NOMO-1 treated with dmso at 0.1 percent for 144 hours (cell line): Measurements from ENCODE around the gene NACC2.

ENCODE experiments used
- DNase-seq: peaks from one replicate; lab custom pipeline; 2025; ENCODE audit not compliant: unreplicated experiment; lab: John Stamatoyannopoulos, UW

The NACC2 gene, protein sequence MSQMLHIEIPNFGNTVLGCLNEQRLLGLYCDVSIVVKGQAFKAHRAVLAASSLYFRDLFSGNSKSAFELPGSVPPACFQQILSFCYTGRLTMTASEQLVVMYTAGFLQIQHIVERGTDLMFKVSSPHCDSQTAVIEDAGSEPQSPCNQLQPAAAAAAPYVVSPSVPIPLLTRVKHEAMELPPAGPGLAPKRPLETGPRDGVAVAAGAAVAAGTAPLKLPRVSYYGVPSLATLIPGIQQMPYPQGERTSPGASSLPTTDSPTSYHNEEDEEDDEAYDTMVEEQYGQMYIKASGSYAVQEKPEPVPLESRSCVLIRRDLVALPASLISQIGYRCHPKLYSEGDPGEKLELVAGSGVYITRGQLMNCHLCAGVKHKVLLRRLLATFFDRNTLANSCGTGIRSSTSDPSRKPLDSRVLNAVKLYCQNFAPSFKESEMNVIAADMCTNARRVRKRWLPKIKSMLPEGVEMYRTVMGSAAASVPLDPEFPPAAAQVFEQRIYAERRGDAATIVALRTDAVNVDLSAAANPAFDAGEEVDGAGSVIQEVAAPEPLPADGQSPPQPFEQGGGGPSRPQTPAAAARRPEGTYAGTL

DNA sequence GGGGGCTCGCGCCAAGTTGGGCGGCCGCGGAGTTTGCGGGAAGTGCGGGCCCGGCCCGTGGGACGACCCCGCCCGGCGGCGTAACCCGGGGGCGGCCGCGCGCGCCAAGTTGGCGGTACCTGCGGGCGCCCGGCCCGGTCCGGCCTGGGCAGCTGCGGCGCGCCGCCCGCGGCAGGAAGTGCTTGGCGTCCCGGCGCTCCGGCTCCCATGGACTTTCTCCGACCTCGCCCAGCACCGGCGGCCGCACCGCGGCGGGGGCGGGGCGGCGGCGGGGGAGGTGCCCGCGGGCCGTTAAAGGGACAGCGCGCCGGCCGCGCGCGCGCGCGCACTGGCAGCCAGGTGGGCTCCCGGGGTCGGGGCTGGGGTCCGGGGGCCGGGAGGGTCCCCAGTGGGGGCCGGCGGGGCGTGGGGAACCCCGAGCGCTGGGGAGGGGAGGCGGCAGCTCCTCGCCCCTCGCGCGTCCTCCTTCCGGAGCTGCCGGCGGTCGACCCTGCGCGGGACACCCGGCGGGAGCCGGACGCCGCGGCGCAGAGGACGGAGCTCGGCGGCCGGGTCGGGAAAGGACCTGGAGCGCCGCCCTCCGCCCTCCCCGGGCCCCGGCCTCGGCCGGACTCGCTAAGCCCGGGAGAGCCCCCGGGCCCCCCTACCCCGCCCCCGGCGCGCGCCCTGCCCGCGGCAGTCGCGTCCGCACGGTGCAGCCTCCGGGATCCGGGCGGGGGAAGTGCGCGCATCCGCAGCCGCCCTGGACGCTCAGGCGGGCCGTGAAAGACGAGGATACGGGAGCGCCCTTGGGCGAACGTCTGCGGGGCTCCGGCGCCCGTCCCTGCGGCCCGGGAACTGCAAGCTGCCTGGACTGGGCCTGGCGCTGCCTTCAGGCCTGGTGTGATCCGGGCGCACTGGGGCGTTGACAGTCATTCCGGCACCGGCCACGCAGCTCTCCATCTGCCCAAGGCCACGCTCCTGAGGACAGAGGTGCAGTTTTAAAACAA is at the start of gene NACC2:
Gene NACC2 (minus strand): TSS at position 220 of the 989 bp plus-strand sequence. CDS start 44,768 bp downstream, outside the sequence.
- DNase-seq = peak; percentile 50

DNA sequence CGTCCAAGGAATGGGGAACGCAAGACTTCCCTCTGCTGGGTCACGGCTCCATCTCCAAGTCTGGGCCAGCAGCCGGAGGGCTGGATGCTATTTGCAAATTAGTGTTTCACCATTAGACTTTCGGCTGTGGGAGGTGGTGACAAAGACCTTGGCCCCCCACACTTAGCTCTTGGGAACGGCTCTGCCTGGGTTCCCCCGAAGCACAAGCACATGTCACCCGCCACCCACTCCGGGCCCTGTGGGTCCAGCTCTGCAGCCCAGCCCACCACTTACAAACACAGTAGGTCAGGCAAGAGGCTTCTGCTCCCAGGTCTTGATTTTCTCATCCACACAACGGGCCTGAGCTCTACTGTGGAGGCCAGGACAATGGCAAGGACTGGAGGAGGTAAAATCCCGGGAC is 49.4 kb upstream of the NACC2 start:
- no peak for DNase-seq

DNA sequence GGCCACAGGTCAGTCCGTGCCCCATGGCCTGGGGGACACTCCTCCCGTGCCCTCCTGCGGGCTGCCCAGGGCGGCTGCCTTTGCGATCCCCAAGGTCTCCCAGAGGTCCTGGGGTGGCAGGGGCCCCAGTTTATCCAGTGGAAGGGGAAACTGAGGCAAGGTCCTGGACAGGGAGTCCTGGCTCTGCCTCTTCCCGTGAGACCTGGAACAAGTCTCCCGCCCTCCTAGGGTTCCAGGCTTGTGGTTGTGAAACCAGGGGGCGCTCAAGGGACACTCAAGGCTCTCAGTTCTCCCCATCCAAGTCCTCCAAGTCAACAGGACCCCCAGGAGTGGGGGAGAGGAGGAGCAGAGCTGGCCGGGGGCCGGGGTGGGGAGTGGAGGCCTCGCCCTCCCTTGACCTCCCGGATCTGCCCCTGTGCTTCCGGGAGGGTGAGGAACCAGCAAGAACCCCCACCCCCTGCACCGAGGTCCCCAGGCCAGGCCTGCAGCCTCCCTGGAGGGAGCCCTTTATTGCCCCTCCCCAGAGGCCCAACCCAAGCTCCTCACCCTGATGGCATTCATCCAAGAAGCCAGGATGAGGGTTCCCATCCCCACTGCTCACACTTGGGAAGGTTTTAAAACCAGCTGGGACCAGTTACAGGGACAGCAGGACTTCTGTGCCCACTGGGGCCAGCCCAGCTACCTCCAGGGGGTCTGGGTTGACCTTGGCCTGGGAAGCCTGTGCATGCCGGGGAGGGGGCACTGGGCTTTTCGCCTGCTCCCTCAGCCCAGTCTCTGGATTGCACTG is 48.3 kb upstream of the NACC2 start:
- DNase-seq = no peak

DNA sequence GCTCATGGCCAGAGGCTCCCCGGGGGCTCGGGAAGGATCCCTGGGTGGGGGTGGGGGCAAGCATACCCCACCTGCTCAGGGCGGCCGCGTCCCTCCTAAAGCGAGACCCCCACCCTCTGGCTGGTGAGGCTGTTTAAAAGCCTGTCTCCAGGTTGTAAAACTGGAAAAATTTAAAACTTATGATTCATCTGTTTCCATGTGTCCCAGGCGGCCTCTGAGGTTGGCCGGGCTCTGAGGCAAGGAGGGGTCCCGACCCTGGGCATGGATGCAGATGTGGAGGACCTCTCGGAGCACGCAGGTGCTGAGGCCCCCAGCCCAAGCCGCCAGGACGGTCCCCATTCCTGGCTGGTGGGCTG is 47.7 kb upstream of the NACC2 start:
- no peak for DNase-seq

DNA sequence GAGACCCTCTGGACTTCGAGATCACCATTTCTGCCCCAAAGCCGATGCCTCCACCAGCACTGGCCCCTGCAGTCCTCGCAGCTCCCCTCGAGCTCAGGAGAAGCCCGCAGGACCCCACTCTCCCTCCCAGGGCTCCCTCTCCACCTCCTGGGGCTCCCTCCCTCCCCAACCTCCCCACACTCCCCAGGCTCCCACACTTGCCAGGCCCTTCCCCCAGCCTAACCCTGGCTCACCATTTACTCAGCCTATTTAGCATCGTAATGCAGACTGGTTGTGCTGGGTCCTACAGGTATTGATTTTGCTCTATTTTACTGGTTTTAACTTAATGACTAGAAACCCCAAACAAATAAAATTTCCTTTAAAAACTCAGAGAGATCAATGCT is 47.3 kb upstream of the NACC2 start:
- DNase-seq = no peak

DNA sequence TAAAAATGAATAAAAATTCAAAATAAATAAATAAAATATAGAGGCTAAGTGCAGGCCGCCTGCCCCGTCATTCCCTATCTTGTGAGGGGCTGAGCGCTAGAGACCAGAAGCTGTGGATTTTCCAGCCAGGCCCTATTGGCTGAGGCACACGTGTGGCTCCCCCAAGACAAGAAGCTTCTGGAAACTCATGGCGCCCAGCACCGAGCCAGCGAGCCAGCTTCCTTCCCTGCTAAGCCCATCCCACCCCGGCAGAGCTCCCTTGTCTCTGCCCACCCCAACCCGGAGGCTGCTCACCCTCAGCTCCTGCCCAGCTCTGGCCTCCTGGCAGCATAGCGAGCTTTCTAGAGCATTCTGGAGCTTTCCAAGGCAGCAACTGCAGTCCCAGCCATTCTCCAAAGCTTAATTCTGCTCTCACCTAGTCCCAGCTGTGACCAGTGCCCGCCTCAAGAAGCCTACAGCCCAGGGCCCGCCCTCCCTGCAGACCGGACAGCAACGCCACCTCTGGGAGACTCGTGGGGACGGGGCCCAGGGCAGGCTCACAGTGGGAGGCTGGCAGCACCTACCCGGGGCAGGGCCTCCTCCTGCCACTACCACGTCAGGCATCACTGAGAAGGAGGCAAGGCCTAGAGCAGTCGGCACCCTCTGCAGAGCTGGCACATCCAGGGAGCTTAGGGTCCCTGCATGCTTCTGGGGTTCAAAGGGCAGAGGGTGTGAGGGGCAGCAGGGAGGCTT is 46.8 kb upstream of the NACC2 start:
- no peak for DNase-seq

DNA sequence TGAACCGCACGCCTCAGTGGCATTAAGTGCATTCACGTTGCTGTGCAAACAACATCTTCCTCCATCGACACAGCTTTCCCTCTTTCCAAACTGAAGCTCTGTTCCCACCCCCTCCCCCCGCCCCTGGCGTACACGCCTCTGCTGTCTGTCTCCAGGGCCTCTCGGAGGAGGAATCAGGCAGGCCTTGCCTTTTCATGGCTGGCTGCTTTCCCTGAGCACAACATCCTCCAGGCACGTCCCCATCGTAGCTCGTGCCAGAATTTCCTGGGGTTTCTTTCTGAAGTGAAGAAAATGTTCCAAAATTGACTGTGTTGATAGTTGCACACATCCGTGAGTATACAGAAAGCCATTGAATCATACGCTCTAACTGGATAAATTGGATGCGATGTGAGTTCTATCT is 45.9 kb upstream of the NACC2 start:
- no peak for DNase-seq

DNA sequence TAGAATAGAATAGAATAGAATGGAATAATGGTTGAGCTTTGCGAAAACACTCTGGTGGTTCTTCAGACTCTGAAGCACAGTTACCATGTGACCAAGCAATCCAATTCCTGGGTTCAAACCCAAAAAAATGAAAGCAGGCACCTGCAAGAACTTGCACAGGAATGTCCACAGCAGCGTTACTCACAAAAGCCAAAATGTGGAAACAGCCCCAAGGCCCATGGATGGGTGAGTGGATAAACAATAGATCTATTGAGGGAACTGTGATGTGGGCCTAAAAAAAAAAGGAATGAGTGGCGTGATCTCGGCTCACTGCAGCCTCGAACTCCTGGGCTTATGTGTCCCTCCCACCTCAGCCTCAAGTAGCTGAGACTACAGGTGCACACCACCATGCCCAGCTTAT is 45.0 kb upstream of the NACC2 start:
- no peak for DNase-seq

DNA sequence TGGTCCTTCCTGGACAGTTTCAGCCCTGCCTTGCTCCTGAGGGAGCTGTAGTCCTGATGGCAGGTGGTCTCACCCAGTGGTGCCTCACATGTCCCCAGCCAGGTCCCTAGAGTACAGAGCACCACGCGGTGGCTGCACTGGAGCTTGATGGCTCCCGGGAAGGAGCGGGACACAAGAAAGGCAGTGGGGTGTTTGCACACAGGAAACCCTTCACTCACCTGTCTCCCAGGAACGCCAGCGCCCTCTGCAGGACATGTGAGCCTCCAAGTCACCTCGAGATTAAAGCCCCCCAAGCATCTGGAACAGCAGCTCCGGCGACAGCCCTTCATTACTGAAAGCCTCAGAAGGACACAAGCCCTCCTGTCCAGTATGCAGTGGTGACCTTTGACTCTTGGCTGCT is 43.5 kb upstream of the NACC2 start:
- DNase-seq = no peak

DNA sequence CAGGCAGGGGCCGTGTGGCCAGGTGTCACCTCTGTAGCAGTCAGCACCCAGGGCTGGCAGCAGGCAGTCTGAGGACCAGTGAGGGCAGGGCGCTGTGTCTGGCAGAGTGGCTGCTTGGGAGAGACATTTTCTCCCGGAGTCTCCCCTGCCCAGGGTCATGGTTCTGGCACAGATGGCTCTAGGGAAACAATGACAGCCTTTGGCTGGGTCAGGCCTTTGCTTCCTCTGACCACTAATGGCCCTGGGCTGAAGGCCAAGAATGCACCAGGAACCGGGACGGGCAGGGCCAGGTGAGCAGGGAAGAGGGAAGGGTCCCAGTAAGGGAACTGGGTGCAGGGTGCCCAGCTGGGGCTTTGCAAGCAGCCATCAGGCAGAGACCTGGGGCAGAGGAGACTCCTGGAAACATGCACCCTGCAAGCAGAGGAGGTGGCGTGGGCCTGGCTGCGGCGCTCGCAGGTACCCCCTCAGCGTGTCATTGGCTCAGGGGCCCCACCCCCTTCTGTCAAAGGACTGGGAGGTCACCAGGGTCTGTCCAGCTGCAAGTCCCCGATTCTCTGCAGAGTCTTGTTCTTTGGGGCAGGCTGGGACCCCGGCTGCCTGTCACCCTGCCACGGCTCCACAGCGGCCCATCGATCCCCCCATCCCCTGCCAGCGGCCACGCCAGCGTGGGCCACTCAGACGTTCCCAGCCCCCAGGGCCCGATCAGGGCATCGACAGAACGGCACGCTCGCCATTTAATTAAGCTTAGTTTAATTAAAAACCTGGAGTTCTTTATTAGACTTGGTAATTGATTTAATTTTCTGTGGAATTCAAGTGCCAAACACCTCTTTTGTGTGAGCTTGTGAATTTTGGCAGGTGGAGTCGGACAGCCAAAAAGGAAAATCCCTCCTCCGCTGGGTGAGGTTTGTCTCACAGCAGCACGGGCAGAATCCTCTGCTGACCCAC is 42.5 kb upstream of the NACC2 start:
- DNase-seq = no peak

DNA sequence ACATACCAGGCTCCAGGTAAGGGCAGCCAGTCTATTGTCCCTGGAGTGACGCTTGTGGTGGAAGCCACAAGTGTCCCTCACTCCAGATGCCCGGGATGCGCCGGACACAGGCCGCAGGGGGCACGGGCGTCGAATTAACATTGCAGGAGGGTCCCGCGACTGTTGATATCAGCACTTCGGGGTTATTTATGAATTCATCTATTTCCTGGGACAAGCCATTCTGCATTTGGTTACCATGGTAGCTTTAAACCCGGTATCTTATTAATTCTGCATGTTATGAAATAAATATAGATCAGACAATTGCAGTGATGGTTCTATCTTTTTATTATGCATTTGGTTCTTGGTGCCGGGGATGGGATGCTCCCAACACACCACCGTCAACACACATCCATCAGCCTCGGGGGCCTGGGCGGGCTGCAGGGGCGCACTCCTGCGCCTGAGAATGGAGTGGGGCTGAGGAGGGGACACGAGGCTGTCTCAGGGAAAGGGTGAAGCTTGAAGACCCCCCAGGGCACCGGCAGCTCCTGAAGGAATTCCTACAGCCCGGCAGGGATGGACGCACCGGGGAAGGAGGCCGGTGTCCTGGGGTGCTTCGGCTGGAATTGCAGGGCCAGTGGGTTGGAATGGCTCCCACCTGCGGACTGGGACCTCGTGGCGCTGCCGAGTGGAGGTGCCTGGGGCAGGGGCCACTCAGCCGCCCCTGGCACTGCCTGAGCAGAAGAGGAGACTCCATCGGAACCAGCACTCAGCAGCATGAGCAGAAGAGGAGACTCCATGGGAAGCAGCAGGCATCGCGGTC is 41.2 kb upstream of the NACC2 start:
- no peak for DNase-seq

DNA sequence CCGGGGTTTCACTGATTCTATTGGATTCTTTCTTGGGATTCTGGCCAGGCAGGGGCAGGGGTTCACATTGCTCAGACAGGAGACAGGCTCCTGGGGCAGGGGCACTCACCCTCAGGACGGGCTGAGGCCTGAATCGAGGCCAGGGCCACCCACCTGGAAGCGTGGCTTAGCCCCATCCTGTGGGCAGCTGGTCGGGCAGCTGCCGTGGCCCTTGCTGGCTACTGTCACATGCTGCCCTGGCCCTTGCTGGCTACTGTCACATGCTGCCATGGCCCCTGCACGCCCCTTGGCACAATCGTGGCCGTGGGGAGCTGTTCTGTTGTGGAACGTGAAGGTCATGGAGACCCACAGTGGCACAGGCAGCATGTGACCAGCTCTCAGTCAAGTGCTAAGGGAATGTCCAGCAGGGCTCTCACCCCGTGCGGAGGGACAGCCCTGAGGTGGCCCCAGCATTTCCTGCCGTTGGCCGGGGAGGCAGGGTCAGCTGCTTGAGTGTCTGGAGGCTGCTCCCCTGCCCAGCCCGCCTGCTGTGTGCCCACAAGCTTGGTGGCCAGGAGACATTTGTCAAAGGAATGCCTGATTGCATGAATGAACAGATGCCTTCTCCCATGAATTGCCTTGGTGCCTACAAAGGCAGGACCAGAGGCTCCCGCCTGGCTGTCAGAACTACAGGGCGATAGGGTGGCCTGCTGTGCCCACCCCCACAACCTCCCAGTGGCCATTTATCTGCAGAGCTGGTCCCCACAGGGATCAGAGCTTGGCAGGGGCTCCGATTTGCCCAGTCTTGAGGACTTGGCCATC is 40.4 kb upstream of the NACC2 start:
- DNase-seq = no peak

DNA sequence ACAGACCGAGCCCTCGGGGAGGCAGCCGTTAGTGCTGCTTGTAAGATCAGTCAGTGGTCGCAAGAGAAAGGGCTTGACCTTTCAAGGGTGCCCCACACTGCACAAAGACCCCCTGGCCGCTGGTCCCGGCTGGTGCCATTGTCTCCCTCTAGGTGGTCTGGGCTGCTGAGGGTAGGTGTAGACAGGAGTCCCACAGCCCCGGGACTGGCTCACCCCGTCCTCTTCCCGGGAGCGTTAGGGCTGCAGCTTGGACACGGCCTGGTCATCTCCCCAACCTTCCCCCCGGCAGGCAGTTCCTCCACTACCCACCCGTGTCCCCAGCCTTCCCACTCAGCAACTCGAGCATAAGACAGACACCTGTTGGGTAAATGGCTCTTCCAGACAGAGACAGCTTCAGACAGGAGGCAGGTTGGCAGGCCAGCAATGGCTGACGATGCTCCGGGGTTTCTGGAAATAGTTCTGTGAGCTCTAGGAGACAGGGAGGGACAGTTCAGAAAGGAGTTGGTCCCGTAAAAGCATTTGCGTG is 38.9 kb upstream of the NACC2 start:
- DNase-seq = no peak

DNA sequence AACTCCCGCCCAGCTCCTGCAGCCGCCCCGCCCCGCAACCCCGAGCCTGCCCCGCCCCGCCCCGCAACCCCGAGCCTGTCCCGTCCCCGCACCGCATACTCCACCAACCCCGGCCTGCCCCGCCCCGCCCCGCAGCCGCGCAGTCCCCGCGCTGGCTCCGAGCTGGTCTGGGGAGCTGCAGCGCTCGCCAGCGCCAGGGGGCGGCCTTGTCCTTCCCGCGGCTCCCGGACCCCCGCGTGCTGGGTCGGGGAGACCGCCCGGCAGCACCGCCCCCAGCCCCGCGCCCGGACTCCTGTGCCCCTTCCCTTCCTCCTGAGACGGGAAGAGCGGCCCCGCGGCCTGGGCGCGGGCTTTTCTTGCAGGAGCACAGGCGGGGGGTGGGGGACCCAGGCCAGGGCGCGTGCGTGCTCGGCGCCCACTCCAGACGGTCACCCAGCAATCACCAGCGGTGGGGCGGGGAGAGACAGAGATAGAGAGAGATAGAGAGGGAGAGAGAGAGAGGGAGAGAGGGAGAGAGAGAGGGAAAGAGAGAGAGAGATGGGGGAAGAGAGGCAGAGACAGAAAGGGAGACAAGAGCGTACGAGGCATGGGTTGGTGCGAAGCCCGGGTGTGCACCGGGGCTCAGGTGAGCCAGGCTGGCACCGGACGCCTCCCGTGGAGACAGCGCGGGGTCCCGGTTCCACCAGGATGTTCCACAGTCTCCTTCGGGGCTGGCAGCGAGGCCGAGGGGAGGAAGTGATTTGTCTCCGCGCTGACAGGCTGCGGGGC is 38.3 kb upstream of the NACC2 start:
- peak; percentile 28 for DNase-seq

DNA sequence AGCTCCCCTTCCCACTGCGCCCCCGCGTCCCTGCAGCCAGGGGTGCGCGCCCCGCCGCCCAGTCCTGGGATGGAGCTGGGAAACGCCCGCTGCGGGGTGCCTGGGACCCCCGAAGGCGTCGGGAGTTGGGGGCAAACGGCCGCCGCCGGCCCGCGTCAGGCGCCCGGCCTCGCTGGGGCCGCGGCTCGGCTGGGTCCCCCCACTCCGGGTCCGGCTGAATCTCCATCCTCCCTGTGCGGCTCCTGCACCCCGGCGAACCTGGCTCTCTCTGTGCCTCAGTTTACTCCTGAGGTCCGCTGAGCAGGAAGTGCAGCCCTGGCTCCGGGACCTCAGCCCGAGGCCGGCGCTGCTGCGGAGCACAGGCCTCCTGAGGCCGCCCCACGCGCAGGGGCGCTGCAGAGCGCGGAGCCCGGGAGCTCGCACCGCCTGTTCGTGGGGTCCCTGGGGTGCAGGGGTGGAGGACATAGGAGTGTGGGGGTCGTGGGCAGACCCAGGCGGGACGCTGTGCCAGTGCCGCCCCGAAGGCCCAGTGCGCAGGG is 37.5 kb upstream of the NACC2 start:
- no peak for DNase-seq
